Measurements from ENCODE around the gene UIMC1. TPM values are rescaled to one million over a fixed set of nuclear protein-coding genes. Genes with fewer than 3 reads are reported as not detected.

Gene UIMC1
- total RNA-seq, 1 experiment from 2014 or later: 33.6 TPM

GRCh38 chr5:176857216-176857893, 149.2 kb downstream of the UIMC1 start:
- DNase-seq (ENCODE audit: extremely low read depth, low read depth): no peak

GRCh38 chr5:176856746-176857145, 149.8 kb downstream of the UIMC1 start:
- no peak for DNase-seq (ENCODE audit: extremely low read depth, low read depth)

GRCh38 chr5:176855598-176855997, 151.0 kb downstream of the UIMC1 start:
- no peak for DNase-seq (ENCODE audit: extremely low read depth, low read depth)

Other genes starting within 250 kb of the UIMC1 start
- gene UNC5A, start 196.2 kb downstream of the UIMC1 start, total RNA-seq (2014; rRNA removed; shearing (Covaris generic)): not detected in 2 replicates
- not detected in 2 replicates for gene HK3, start 107.4 kb downstream of the UIMC1 start, total RNA-seq (2014; rRNA removed; shearing (Covaris generic))
- 9.6 and 13.3 TPM in 2 replicates for gene ZNF346, start 15.9 kb upstream of the UIMC1 start, total RNA-seq (2014; rRNA removed; shearing (Covaris generic))
- gene FGFR4, start 80.1 kb upstream of the UIMC1 start, total RNA-seq (2014; rRNA removed; shearing (Covaris generic)): 2.1 and 2.4 TPM in 2 replicates
- 42.7 and 49.1 TPM in 2 replicates for gene NSD1, start 127.0 kb upstream of the UIMC1 start, total RNA-seq (2014; rRNA removed; shearing (Covaris generic))